ENCODE data around the gene DLL3.

DLL3 gene

GRCh38 chr19:39492788-39493187 lies 6.0 kb upstream of the DLL3 start:
- Histone ChIP-seq H3K9ac (ENCODE audit: low read length) (no peak overlapping the region), H3K79me2 (ENCODE audit: insufficient read depth, low read length) (no peaks in the 10 kb centered on the region), H3K4me2 (ENCODE audit: low read depth, low read length, poor library complexity, severe bottlenecking) (no peak overlapping the region), H3F3A (ENCODE audit: insufficient read depth) (0 out of 2 replicates have a peak, but pooled peaks cover 3% of the 10 kb centered on the region), H3K4me3 (ENCODE audit: insufficient read depth, low read length, poor library complexity, severe bottlenecking) (no peak overlapping the region), H3K9me2 (replicated peaks; ENCODE audit: insufficient read depth, low read length) (no peaks in the 10 kb centered on the region), H3K9me3 (ENCODE audit: insufficient read depth, low read length) (no peaks in the 10 kb centered on the region), H3K27me3 (ENCODE audit: low read length) (no peaks in the 10 kb centered on the region), H4K20me1 (ENCODE audit: low read depth, low read length) (no peaks in the 10 kb centered on the region), H3K27ac (ENCODE audit: low read depth, low read length) (no peak overlapping the region), H3K36me3 (ENCODE audit: low read length) (no peaks in the 10 kb centered on the region), H2AFZ (ENCODE audit: low read depth, low read length, severe bottlenecking) (no peak overlapping the region)
- TF ChIP-seq CTCF (IDR thresholded peaks at IDR 0.05; ENCODE audit: insufficient read depth, low read length, poor library complexity, severe bottlenecking), result no peak
- no peak for TF ChIP-seq EZH2phosphoT487 (conservative IDR thresholded peaks at IDR 0.05; ENCODE audit: low read length)

- no peak overlapping the region for H3K4me3 ChIP-seq (ENCODE audit: insufficient read depth, low read length, poor library complexity, severe bottlenecking)
- H3K36me3 ChIP-seq (ENCODE audit: low read length), result no peaks in the 10 kb centered on the region
- no peaks in the 10 kb centered on the region for H4K20me1 ChIP-seq (ENCODE audit: low read depth, low read length)
- no peak overlapping the region for H3K4me2 ChIP-seq (ENCODE audit: low read depth, low read length, poor library complexity, severe bottlenecking)
- no peak overlapping the region for H3K27ac ChIP-seq (ENCODE audit: low read depth, low read length)
- H3K9ac ChIP-seq (ENCODE audit: low read length), result no peak overlapping the region
- no peaks in the 10 kb centered on the region for H3K9me3 ChIP-seq (ENCODE audit: insufficient read depth, low read length)
- H3K27me3 ChIP-seq (ENCODE audit: low read length), result no peaks in the 10 kb centered on the region
- H3K9me2 ChIP-seq (replicated peaks; ENCODE audit: insufficient read depth, low read length), result no peaks in the 10 kb centered on the region
- 0 out of 2 replicates have a peak, but pooled peaks cover 3% of the 10 kb centered on the region for H3F3A ChIP-seq (ENCODE audit: insufficient read depth)
- H3K79me2 ChIP-seq (ENCODE audit: insufficient read depth, low read length), result no peaks in the 10 kb centered on the region
- TF ChIP-seq EZH2phosphoT487 (conservative IDR thresholded peaks at IDR 0.05; ENCODE audit: low read length) (no peak), CTCF (IDR thresholded peaks at IDR 0.05; ENCODE audit: insufficient read depth, low read length, poor library complexity, severe bottlenecking) (no peak)
- H2AFZ ChIP-seq (ENCODE audit: low read depth, low read length, severe bottlenecking), result no peak overlapping the region
Observed at GRCh38 chr19:39494661-39495060, 4.1 kb upstream of the DLL3 start.

GRCh38 chr19:39496063-39496462 lies 2.7 kb upstream of the DLL3 start:
- no peak overlapping the region for H3K4me2 ChIP-seq (ENCODE audit: low read depth, low read length, poor library complexity, severe bottlenecking)
- no peak for TF ChIP-seq EZH2phosphoT487 (conservative IDR thresholded peaks at IDR 0.05; ENCODE audit: low read length)
- TF ChIP-seq CTCF (IDR thresholded peaks at IDR 0.05; ENCODE audit: insufficient read depth, low read length, poor library complexity, severe bottlenecking), result no peak
- 0 out of 2 replicates have a peak, but pooled peaks cover 3% of the 10 kb centered on the region for H3F3A ChIP-seq (ENCODE audit: insufficient read depth)
- H3K9me3 ChIP-seq (ENCODE audit: insufficient read depth, low read length), result no peaks in the 10 kb centered on the region
- H3K4me3 ChIP-seq (ENCODE audit: insufficient read depth, low read length, poor library complexity, severe bottlenecking), result no peak overlapping the region
- H3K27me3 ChIP-seq (ENCODE audit: low read length), result no peaks in the 10 kb centered on the region
- H3K27ac ChIP-seq (ENCODE audit: low read depth, low read length), result no peak overlapping the region
- no peak overlapping the region for H3K9ac ChIP-seq (ENCODE audit: low read length)
- no peaks in the 10 kb centered on the region for H3K79me2 ChIP-seq (ENCODE audit: insufficient read depth, low read length)
- no peaks in the 10 kb centered on the region for H4K20me1 ChIP-seq (ENCODE audit: low read depth, low read length)
- no peak overlapping the region for H2AFZ ChIP-seq (ENCODE audit: low read depth, low read length, severe bottlenecking)
- no peaks in the 10 kb centered on the region for H3K9me2 ChIP-seq (replicated peaks; ENCODE audit: insufficient read depth, low read length)
- no peaks in the 10 kb centered on the region for H3K36me3 ChIP-seq (ENCODE audit: low read length)

Data from SU-DHL-6 (cell line).